Posterior cingulate gyrus (tissue), 11 donors: ENCODE data around the gene STK39.
"Not testable (repeated sequence)": the region's sequence is repeated elsewhere in the genome, so short reads cannot be mapped to it uniquely, and the experiment has no call there.

ENCODE experiments used
- DNase-seq, 10 donors: peaks; one replicate each; pipeline versions ENCODE4 v3.0.0 to v3.0.0-alpha.2; 2020 to 2021; ENCODE audit warnings: mixed read lengths in 3 of 10
- intact Hi-C: fragments of 100-400 bp; cut with DNase I; formaldehyde crosslinking; loops from one replicate; pipeline ENCODE4 v1.15.1; 2023

STK39 gene

GRCh38 chr2:168145426-168146310 lies 101.7 kb downstream of the STK39 start:
- no peak for DNase-seq
- intact Hi-C loops: no loop called here

DNA sequence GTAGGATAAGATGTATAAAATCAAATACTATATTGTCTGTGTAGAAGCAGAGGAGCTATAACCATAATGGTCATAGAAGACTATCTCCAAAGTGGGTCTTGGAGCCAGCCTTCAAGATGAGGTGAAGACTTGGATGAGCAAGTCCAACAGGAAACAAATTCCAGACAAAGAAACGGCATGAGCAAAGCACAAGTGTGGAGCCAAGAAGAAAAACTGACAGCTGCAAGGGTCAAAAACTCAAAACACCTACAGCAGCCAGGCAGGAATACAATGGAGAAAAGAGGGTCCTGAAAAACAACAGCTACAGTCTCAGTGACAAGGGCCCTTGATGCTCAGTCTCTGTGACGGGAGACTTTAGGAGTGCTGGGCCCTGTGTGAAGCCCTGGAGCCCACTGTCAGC lies 102.4 kb downstream of the STK39 start:
- DNase-seq: no peak
- intact Hi-C loops: no loop called here

- intact Hi-C loops: no loop called here
- no peak for DNase-seq
These were observed 103.6 kb downstream of the STK39 start for GRCh38 chr2:168143813-168144212.

DNA sequence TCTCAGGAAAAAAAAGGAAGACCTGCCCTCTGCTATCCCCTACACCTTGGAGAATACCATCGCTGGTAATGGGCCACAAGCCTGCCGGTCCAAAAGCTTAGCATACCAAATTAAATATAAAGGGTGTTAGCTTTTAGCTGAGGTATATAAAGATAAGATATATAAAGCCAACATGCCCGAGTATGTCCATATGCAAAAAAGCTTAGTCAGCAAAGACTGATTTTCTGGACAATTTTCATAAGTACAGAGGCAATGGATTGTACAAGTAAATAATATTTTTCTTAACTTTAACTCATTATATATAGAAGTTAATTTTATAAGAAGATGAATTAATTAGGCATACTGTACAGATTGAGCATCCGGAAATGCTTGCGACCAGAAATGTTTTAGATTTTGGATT lies 106.5 kb downstream of the STK39 start:
- intact Hi-C loops: no loop called here
- DNase-seq: no peak

DNA sequence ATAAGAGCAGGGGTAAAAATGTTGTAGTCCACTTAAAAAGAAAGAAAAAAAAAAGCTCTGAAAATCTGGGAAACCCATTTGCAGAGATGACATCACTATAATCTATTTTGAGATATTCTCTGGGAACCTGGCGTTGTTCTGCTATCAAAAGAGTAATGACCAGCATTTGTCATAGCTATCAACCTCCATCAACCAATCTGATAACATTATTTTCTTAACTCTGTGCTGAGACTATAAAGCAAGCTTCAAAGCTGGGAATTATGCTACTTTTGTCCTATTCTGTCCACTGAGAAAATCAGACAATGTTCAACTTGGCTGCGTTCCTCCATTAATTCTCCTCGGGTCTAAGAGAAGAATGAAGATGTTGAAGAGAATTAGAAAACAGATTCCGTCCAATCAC lies 107.5 kb downstream of the STK39 start:
- no peak for DNase-seq
- intact Hi-C loops: loop anchor here (5.0 kb wide), 1 partner anchor 107 kb away; the partner anchor contains the start of gene STK39

- intact Hi-C loops: loop anchor here (5.0 kb wide), 1 partner anchor 108 kb away; the partner anchor contains the start of gene STK39
These were observed 108.5 kb downstream of the STK39 start for GRCh38 chr2:168138901-168139300.

DNA sequence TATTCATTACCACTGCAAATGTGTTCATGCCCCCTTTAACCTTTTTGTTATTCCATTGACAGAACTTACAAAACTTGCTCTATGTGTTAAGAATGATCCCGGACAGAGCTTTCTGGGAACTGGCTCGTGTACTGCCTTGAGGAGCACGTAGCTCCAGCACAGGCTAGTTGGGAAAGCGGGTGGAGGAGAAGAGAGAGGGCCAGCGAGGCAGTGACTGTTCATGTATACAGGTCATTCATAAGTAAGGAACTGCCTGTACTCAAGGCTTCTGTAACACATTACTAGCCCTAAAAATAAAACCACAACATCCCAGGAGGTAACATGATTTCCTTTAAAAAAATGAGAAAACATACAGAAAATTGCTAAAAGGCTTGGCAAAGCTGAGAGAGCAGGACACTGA lies 109.0 kb downstream of the STK39 start:
- DNase-seq: no peak
- intact Hi-C loops: loop anchor here (5.0 kb wide), 1 partner anchor 109 kb away; the partner anchor contains the start of gene STK39

More at GRCh38 chr2:168138901-168139300, 108.5 kb downstream of the STK39 start:
- no peak for DNase-seq

- intact Hi-C loops: loop anchor here (5.0 kb wide), 1 partner anchor 110 kb away; the partner anchor contains the start of gene STK39
- DNase-seq: no peak
These were observed 109.8 kb downstream of the STK39 start for GRCh38 chr2:168137510-168138180.

DNA sequence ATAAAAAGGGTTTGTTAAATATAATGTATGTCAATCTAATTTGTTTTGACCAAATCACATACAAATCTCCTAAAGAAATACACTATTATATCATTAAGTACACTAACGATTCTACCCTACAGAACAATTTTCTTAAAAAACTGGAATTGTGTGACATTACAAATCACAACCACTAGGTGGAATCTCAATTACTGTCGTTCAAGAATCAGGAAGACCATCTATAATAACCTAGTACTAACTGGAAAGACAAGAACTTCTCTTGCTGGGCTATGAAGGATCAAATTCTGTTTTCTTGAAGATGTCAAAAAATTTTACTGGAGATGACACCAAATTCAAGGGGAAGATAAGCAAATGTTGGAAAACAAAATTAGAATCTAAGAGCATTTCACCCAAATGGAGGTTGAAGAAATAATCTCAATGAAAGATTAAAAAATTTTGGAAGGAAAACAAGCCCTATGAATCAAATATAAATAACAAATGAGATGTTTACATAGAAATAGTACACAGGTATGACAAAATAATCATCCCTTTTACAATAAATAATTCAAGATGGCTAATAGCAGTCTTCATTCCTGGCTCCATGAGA lies 110.9 kb downstream of the STK39 start:
- no peak for DNase-seq
- intact Hi-C loops: loop anchor here (5.0 kb wide), 1 partner anchor 111 kb away; the partner anchor contains the start of gene STK39

- DNase-seq: no peak
- intact Hi-C loops: loop anchor here (5.0 kb wide), 1 partner anchor 112 kb away; the partner anchor contains the start of gene STK39
These were observed 111.8 kb downstream of the STK39 start for GRCh38 chr2:168135630-168136029.

GRCh38 chr2:168135121-168135520 lies 112.3 kb downstream of the STK39 start:
- intact Hi-C loops: loop anchor here (5.0 kb wide), 1 partner anchor 112 kb away; the partner anchor contains the start of gene STK39
- no peak for DNase-seq

DNA sequence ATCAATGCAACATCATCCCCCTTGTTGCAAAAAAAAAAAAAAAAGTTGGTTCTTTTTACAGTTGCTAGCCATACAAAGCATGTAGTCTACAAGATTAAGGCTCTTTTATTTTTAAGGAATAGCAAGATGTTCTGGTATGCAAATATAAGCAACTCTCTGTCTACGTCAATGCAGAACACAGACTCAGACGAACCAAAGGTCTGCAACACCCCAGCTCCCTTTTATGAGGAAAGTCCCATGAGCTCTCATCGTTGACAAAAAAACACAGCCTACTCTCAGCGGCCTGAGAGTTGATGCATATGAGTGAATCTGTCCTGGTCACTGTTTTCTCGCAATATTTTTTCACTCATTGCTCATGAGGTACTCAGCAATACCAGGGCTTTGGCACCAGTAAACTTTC lies 112.9 kb downstream of the STK39 start:
- no peak for DNase-seq

DNA sequence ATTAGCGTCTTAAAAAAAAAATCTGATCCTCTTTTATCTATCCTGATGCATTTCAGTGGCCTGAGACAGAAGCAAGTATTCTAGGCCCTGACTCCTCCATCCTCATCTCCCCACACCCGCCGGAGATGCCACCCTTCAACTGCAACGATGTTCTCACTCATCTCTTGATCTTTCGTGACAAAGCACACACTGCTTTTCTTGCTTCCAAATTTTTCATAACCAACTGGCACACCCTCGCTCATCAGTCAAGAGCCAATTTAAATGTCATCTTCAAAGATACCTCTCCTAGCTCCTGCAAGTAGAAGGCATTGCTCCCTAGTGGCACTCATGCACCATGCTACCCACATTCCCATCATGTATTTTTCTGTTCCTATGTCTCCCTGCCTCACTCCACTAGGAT lies 115.0 kb downstream of the STK39 start:
- no peak for DNase-seq
- intact Hi-C loops: no loop called here

More for the DNA sequence above, 112.9 kb downstream of the STK39 start:
- intact Hi-C loops: no loop called here

DNA sequence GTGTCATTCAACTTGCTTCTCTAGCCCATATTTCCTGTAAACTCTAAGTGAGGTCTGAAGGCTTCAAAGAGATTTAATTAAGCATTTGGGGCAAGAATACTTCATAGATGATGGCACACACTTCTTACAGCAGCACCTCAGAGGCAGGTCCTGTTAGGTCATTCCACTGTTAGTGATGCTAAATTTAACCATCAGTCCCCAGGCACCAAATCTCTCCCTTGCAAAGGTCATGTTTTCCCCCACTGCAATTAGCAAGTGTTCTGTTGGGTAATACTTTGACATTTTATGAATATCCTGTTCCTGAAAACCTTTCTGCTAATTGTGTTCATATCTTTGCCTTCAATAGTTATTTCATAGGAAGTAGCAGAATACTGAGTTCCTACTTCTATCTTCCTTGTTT lies 117.0 kb downstream of the STK39 start:
- DNase-seq: no peak
- intact Hi-C loops: no loop called here

DNA sequence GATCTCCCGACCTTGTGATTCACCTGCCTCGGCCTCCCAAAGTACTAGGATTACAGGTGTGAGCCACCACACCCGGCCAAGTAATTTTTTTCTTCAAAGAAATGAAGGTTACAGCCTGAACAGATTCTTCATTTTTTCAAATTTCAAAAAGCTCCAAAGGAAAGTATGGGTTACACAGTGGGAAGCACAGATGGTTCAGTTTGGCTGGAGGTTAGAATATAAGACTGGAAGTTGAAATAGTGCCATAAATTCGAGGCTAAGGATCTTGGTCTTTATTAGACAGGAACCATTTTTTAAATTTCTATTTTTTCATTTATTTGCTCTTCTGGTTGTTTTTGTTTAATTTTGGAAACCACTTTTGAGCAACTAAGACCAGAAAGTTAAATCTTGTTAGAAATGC lies 120.0 kb downstream of the STK39 start:
- no peak for DNase-seq
- intact Hi-C loops: no loop called here

GRCh38 chr2:168122210-168122609 lies 125.2 kb downstream of the STK39 start:
- DNase-seq, intact Hi-C loops: not testable (repeated sequence)

DNA sequence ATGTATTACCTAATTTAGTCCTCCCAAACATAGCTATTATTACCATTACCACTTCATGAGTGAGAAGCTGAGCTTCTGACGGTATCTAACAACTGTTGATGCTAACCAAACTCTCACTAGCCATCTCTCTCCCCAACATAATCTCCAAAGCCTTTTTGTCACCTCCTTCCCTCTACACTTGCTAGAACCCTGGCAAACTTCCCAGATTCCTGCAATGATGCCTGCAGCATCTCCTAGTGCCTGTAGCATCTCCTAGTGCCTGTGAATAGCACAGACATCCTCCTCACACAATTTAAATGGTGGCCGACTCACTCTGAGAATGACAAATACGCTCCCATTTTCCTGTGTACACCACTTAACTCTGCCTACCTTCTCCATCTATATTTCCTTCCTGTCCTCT lies 126.7 kb downstream of the STK39 start:
- intact Hi-C loops: no loop called here
- DNase-seq: no peak

DNA sequence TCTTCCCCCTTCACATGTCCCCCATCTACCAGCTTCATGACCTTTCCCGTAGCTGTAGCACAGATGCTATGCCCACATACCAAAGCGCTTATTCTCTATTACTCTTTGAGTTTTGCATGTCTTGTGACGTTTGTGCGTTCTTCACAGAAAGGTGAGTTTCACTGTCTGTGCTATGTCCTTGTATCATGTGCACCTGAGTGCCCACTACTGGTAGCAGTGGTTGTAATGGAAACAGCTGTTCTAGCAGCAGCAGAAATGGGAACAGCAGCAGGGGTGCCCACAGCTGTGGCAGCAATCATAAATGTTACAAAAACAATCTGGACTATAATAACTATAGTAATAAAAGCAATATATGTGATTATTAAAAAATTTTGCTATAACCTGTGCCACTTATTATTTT lies 127.1 kb downstream of the STK39 start:
- no peak for DNase-seq
- intact Hi-C loops: no loop called here

DNA sequence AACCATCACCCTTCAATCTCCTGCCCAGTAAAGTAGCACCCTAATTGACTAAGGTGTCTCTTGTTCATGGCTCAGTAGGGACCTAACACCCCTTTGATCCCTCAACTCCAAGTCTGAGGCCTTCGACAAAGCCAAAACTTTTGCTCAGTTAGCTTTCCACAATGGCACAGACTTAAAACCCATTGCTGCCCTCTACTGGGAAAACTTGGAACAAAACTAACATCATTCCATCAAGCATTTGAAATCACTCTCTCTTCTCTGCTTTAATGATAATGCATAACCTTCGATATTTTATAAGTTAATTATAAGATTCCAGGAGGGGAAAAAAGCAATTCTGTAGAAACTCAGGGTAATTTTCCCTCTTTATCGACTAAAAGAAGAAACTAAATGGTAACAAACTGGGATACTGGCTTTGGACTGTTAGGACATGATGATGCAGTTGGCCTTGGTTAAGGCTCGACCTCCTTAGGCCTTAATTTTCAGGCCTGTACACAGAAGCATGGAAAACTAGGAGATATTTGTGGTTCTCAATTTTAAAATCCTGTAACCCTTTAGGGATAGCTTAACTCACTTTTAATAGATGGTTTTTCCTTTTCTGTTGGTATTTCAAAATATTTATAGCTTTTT lies 127.8 kb downstream of the STK39 start:
- intact Hi-C loops: loop anchor here (1.0 to 2.0 kb wide), 3 partner anchors 154 to 1581 kb away; partner anchors contain the start of gene B3GALT1
- peak in 1 of 10 donors; percentile 12 for DNase-seq
